HG03342 (cell line): ENCODE results near the gene BHLHA9.
"Not testable (repeated sequence)": the region's sequence is repeated elsewhere in the genome, so short reads cannot be mapped to it uniquely, and the experiment has no call there.

Source experiments
- ATAC-seq: cut with Tn5 transposase; IDR thresholded peaks from one replicate; pipeline ENCODE4 v1.9.1; 2021; ENCODE audit warnings: mild to moderate bottlenecking, moderate library complexity; ENCODE audit not compliant: unreplicated experiment

BHLHA9 gene

DNA sequence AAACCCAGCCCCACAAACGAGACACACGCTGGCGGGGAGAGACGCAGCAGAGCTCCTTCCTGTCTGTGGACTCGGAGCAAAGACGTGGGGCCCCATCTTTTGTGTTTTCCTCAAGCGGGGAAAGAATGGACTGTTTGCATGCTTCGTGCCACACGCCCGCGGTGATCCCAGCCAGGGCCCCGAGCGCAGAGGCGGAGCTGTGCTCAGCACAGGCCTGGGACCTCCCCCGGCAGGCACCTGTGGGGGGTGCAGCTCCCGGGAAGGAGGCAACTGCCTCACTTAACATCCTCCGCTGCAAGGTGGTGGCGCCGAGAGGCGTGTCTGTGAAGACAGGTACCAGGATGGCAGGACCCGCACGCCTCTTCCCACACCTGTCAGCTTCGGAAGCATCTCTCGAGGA, 28.4 kb downstream of the BHLHA9 start:
- ATAC-seq: no peak

- ATAC-seq: no peak
Measured at GRCh38 chr17:1299552-1300370, 29.5 kb downstream of the BHLHA9 start.

DNA sequence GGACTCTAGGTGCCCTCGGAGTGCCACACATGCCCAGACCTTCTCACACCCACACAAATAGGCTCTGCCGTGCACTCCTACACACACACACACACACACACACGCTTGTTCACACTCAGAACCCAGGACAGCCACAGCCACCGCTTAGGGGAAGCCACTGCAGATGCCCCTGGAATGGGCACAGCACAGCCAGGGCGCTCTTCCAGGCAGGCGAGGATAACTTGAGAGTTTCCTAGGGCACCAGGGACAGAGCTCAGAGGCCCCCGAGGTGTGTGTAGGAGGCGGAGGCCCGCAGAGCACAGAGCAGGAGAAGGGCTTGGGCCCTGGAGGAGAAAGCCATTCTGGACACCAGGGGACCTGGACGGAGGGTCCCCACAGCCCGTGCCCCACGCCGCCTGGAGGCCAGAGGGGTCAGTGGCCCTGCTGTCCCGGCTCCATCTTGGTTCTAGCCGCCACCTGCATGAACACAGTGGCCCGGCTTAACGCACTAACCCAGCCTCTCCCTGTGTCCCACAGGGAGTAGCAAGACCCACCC, 30.2 kb downstream of the BHLHA9 start:
- ATAC-seq: no peak

DNA sequence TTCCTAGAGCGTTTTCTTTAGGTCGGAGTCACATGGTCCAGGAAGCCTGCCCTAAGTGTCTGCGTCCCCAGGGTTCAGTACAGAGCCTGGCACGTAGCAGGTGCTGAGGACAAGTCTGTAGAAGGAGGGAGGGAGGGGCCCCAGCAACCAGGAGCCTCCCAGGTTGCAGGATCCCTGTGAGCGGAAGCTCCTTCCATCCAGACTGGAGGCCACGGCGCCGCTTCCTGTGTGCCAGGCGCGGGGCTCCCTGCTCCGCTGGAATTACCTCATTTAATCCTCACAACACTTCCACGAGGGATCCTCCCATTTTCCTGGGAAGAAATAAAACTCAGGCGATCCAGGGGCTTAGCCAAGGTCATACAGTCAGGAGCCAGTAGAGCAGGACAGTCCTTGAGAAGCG, 31.3 kb downstream of the BHLHA9 start:
- ATAC-seq: no peak

DNA sequence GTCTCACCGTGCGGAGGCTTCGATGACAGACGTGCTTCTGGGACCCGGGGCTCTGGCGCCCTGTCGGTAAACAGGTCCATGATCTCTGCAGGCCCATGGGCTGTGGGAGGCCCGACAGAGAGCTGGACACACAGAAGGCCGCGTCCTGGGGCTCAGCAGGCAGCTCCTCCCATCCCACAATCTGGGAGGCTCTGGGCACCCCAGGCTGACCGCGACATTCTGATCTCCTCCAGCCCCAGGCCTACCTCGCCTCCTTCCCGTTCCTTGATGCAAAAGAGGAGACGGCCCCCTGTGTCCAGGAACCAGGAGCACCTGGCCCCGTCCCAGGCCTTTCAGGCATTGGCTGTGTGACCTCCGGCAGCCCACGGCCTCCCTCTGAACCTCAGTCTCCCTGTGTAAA, 32.5 kb downstream of the BHLHA9 start:
- ATAC-seq: no peak

- ATAC-seq: no peak
Measured at GRCh38 chr17:1304522-1304921, 34.3 kb downstream of the BHLHA9 start.

- no peak for ATAC-seq
Measured at GRCh38 chr17:1304962-1305563, 34.8 kb downstream of the BHLHA9 start.

- ATAC-seq: not testable (repeated sequence)
Measured at GRCh38 chr17:1307829-1308228, 37.6 kb downstream of the BHLHA9 start.

DNA sequence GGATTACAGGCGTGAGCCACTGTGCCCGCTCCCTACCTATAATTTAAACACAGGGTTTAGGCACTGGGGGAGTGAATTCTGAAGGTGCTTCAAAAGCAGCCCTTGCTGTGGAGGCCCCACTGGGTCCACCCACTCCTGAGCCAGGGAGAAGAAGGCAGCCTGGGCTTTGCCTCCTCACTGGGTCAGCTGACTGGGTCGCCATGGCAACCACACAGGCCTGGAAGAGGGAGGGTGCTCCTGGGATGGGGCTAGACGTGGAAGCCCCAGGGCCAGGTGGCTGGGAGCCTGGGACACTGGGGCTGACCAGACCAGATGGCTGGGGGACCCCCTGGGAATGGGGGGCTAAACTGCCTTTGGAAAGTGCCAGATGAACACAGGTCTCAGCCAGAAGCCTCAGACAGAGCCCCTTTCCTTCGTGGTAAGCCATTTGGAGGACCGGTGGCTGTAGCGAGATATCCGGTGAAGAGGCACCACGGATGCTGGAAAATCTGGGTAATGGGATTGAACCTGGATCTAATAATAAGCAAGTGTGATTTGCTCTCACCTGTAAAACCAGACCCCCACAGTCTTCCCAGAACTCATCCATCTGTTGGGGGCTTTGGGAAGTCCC, 42.1 kb downstream of the BHLHA9 start:
- ATAC-seq: no peak

DNA sequence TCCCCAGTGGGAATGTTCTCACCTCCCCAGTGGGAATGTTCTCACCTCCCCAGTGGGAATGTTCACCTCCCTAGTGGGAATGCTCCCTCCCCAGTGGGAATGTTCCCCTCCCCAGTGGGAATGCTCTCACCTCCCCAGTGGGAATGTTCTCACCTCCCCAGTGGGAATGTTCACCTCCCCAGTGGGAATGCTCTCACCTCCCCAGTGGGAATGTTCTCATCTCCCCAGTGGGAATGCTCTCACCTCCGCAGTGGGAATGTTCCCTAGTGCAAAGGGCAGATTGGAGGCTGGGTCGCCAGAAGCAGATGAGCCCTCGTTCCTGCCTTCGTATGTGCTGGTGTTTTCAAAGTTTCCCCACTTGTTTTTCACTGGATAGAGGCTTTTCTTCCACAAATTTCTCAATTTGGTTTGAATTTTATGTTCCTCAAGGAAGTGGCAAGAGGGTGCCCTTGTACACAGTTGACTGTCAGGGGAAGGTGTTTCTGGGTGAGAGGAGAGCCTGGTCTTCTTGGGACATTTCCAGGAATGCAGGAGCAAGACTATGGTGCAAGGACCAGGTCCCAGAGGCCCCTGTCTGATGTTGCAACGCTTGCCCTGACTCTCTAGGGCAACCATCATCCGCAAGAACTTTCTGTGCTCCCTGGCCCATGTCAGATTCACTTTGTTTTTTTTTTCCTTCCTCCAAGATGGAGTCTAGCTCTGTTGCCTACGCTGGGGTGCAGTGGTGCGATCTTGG, 43.2 kb downstream of the BHLHA9 start:
- ATAC-seq: no peak

GRCh38 chr17:1315409-1315808, 45.2 kb downstream of the BHLHA9 start:
- no peak for ATAC-seq

DNA sequence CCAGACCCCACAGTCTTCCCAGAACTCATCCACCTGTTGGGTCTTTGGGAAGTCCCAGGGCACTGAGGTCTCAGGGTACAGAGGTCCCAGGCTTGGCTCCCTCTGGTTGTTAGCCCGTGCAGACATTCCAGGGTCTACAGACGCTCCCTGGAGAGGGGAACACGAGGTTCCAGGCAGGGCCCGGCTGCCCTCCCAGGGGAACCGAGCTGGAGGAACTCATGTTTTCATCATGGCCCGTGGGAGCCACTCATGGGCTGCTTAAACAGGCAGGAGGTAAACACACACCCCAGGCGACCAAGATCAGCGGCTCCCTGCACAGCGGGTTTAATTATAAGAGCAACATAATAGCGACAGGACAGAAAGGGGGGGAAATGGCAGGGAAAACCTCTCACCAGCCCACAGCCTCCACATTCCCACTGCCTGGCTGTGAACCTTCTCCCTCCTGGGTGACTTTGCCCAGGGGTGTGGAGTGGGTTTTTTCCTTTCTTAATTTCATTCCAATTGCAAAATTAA, 45.7 kb downstream of the BHLHA9 start:
- ATAC-seq: no peak
